Right atrium auricular region (tissue), 2 donors: ENCODE measurements around the gene SLC5A12. TPM values are rescaled to one million over a fixed set of nuclear protein-coding genes. Genes with fewer than 3 reads are reported as not detected.

ENCODE experiments used
- DNase-seq: peaks from one replicate; pipeline ENCODE4 v3.0.0-alpha.2; 2019; ENCODE audit warnings: low spot score
- H3K27ac ChIP-seq, 2 donors: fragments of 200-600 bp; sonication (generic); 1 replicate in 1 of 2; 2 replicates in 1 of 2; pipeline ENCODE4 v1.5.1; 2016 to 2019
- H3K27me3 ChIP-seq, 2 donors: fragments of 200-600 bp; sonication (generic); one replicate each; pipeline versions ENCODE4 v1.5.1 to v1.6.0; 2017 to 2019
- H3K36me3 ChIP-seq: fragments of 200-600 bp; sonication (generic); one replicate; pipeline ENCODE4 v1.5.1; 2016
- H3K4me1 ChIP-seq, 2 donors: fragments of 200-600 bp; sonication (generic); one replicate each; pipeline versions ENCODE4 v1.5.1 to v1.6.0; 2017 to 2019
- H3K4me3 ChIP-seq, 2 donors: fragments of 200-600 bp; sonication (generic); 1 replicate in 1 of 2; 2 replicates in 1 of 2; pipeline ENCODE4 v1.5.1; 2017 to 2019; ENCODE audit warnings: mild to moderate bottlenecking in 1 of 2, moderate library complexity in 1 of 2
- H3K9me3 ChIP-seq, 2 donors: fragments of 200-600 bp; sonication (generic); one replicate each; pipeline ENCODE4 v1.5.1; 2019
- CTCF ChIP-seq, 2 donors: fragments of 200-600 bp; sonication (generic); IDR thresholded peaks; one replicate each; pipeline ENCODE4 v1.5.1; 2019; ENCODE audit warnings: antibody characterized with exemption in 2 of 2
- total RNA-seq, 2 donors: library from RNA; depleted of rRNA; stranded (reverse); fragments of >200 nt; gene quantifications; one replicate each; pipeline ENCODE4 v1.1.0, GENCODE V29; 2016

Gene SLC5A12
- total RNA-seq, 2 donors from 2014 or later, result 1.7 to 4.0 TPM

DNA sequence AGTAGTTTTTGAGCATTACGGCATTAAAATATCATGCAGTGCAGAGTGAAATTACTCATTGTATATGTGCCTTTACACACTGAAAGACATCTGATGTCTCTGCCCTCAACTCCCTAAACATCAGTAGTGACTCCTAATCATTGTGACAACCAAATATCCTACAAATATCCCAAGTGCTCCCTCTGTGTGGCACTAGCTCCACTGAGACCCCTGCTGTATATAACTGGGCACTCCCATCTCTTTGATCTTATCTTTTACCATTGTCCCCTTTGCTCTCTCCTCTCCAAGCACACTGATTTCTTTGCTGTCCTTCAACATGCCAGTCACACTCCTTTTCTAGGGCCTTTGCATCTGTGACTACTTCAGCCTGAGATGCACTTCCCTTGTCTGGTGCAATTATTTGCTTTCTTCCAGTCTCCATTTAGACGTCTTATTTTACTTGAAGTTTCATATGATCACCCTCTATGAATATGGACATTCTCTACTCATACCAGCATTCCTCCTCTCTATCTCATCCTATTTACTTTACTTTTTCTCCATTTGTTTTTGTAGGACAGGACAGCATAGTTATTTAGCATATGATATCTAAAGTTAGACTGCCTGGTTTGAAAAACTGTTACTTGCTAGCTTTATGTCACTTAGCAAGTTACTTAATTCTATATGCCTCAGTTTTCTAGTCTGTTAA lies 2.4 kb downstream of the SLC5A12 start:
- H3K27ac ChIP-seq, result peak overlapping the region in 1 of 2 donors; percentile 18
- H3K4me1 ChIP-seq, result peaks cover 0 to 12% of the 10 kb centered on the region in 2 donors
- no peaks in the 10 kb centered on the region for H3K9me3 ChIP-seq
- TF ChIP-seq CTCF (IDR thresholded peaks at IDR 0.05), result no peak
- peak overlapping the region in 1 of 2 donors; percentile 16 for H3K4me3 ChIP-seq
- no peak for DNase-seq
- H3K36me3 ChIP-seq, result no peaks in the 10 kb centered on the region
- H3K27me3 ChIP-seq, result no peaks in the 10 kb centered on the region

- Histone ChIP-seq H3K9me3 (no peaks in the 10 kb centered on the region), H3K27me3 (no peaks in the 10 kb centered on the region), H3K27ac (peak overlapping the region in 1 of 2 donors; percentile 25), H3K36me3 (no peaks in the 10 kb centered on the region), H3K4me1 (peaks cover 0 to 12% of the 10 kb centered on the region in 2 donors), H3K4me3 (no peak overlapping the region)
- no peak for DNase-seq
- TF ChIP-seq CTCF (IDR thresholded peaks at IDR 0.05), result no peak
These were observed 4.1 kb downstream of the SLC5A12 start for GRCh38 chr11:26717771-26718170.

GRCh38 chr11:26715133-26715532 lies 6.7 kb downstream of the SLC5A12 start:
- H3K27me3 ChIP-seq, result no peaks in the 10 kb centered on the region
- H3K4me1 ChIP-seq, result peaks cover 0 to 12% of the 10 kb centered on the region in 2 donors
- no peak for DNase-seq
- H3K36me3 ChIP-seq, result no peaks in the 10 kb centered on the region
- H3K9me3 ChIP-seq, result no peaks in the 10 kb centered on the region
- H3K27ac ChIP-seq, result peak overlapping the region in 1 of 2 donors; percentile 45
- no peak overlapping the region for H3K4me3 ChIP-seq
- TF ChIP-seq CTCF (IDR thresholded peaks at IDR 0.05), result no peak

GRCh38 chr11:26712497-26712896 lies 9.4 kb downstream of the SLC5A12 start:
- Histone ChIP-seq H3K9me3 (no peaks in the 10 kb centered on the region), H3K27ac (no peak overlapping the region), H3K36me3 (no peaks in the 10 kb centered on the region), H3K4me1 (peaks cover 0 to 16% of the 10 kb centered on the region in 2 donors), H3K4me3 (no peak overlapping the region), H3K27me3 (no peaks in the 10 kb centered on the region)
- no peak for TF ChIP-seq CTCF (IDR thresholded peaks at IDR 0.05)
- no peak for DNase-seq

DNA sequence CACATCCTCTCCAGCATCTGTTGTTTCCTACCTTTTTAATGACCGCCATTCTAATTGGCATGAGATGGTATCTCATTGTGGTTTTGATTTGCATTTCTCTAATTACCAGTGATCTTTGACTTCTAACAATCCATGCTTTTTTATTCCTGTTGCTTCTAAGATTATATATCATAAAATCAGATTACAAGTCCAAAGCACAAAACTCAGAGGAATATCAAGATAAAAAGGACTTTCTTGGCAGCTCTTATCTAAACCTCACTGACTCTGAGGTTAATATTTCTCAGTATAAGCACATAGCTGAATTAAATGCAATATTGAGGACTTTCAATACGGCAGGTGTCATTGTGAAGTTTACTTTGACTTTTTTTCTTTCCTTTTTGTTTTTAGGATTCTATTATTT lies 11.4 kb downstream of the SLC5A12 start:
- DNase-seq, result no peak
- no peaks in the 10 kb centered on the region for H3K27me3 ChIP-seq
- no peaks in the 10 kb centered on the region for H3K9me3 ChIP-seq
- H3K36me3 ChIP-seq, result no peaks in the 10 kb centered on the region
- H3K27ac ChIP-seq, result peak overlapping the region in 1 of 2 donors; percentile 78
- TF ChIP-seq CTCF (IDR thresholded peaks at IDR 0.05), result no peak
- H3K4me3 ChIP-seq, result no peak overlapping the region
- peaks cover 0 to 13% of the 10 kb centered on the region in 2 donors for H3K4me1 ChIP-seq
